ENCODE measurements around the gene OLIG2. TPM values are rescaled to one million over a fixed set of nuclear protein-coding genes. Genes with fewer than 3 reads are reported as not detected.

Gene OLIG2
- total RNA-seq, 4 donors from 2014 or later: 0.10 TPM; not detected in 3

DNA sequence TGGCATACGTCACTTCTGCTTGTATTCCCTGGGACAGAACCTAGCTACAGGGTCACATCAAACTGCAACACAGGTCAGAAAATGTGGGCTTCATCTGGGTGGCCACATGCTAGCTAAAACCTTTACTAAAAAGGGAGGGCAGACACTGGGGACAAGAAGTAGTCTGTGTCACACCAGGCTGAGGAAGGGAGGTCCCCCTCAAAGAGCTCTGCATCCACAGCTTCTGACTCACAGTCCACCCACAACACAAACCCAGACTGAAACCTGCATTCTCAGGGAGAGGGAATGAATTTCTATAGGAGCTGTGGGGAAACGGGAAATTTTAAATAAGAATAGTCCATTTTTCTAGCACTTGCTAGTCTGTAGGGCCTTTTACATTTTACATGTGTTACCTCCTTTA is 16.2 kb downstream of the OLIG2 start:
- no peaks in the 10 kb centered on the region for H3K36me3 ChIP-seq
- H3K27me3 ChIP-seq: peaks cover 0 to 10% (median 6%) of the 10 kb centered on the region in 3 donors
- in situ Hi-C loops (cut with MboI; ENCODE audit: low sequenced_read_pairs in 4 of 4): no loop called here
- TF ChIP-seq POLR2A (IDR thresholded peaks at IDR 0.05): no peak
- TF ChIP-seq, protein P1, sequence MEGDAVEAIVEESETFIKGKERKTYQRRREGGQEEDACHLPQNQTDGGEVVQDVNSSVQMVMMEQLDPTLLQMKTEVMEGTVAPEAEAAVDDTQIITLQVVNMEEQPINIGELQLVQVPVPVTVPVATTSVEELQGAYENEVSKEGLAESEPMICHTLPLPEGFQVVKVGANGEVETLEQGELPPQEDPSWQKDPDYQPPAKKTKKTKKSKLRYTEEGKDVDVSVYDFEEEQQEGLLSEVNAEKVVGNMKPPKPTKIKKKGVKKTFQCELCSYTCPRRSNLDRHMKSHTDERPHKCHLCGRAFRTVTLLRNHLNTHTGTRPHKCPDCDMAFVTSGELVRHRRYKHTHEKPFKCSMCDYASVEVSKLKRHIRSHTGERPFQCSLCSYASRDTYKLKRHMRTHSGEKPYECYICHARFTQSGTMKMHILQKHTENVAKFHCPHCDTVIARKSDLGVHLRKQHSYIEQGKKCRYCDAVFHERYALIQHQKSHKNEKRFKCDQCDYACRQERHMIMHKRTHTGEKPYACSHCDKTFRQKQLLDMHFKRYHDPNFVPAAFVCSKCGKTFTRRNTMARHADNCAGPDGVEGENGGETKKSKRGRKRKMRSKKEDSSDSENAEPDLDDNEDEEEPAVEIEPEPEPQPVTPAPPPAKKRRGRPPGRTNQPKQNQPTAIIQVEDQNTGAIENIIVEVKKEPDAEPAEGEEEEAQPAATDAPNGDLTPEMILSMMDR (IDR thresholded peaks at IDR 0.05 in 4 of 5, conservative IDR thresholded peaks at IDR 0.05 in 1 of 5): no peak
- H3K9me3 ChIP-seq: no peaks in the 10 kb centered on the region
- DNase-seq (no peak), ATAC-seq (no peak)
- H3K27ac ChIP-seq: no peak overlapping the region
- no peaks in the 10 kb centered on the region for H3K4me1 ChIP-seq
- intact Hi-C loops (cut with DNase I; ENCODE audit: low total_unique reads): no loop called here
- no peak overlapping the region for H3K4me3 ChIP-seq

DNA sequence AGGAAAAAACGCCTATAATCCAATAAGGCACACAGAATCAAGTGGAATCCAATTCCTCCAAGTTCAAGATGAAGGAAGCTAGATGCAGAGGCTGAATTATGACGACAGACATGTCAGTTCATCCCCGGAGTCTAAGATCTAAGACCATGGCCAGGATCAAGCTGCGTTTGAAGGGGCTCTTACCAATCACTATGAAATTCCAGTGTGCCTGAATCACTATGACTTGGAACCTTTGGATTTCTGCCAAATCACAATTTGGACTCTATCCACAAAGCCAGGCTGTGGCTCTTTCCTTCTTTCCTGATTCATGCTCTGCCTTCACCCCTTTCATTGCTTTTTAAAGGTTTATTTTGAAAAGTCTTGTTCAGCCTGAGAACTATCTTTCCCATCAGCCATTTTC is 17.1 kb downstream of the OLIG2 start:
- ATAC-seq: no peak
- intact Hi-C loops (cut with DNase I; ENCODE audit: low total_unique reads): no loop called here
- in situ Hi-C loops (cut with MboI; ENCODE audit: low sequenced_read_pairs in 4 of 4): no loop called here

DNA sequence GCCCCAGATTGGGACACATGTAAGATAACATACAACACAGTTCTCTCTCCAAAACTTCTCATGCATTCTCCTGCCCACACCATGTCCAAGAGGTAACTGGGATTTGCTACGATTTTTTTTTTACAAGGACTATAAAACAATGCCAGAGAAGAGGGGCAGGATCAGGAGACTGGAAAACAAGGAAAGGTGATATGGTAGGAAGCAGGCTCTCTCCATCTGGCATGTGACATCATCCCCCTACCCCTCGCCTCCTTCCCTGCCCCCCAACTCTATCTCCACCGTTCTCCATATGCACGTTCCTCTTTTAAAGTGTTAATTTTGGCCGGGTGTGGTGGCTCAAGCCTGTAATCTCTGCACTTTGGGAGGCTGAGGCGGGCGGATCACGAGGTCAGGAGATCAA is 20.7 kb downstream of the OLIG2 start:
- intact Hi-C loops (cut with DNase I; ENCODE audit: low total_unique reads): no loop called here

More for the DNA sequence above, 17.1 kb downstream of the OLIG2 start:
- H3K27me3 ChIP-seq: peaks cover 0 to 10% (median 6%) of the 10 kb centered on the region in 3 donors
- TF ChIP-seq, protein P1 (IDR thresholded peaks at IDR 0.05 in 4 of 5, conservative IDR thresholded peaks at IDR 0.05 in 1 of 5): no peak
- no peak for TF ChIP-seq POLR2A (IDR thresholded peaks at IDR 0.05)
- DNase-seq: no peak
- H3K36me3 ChIP-seq: no peaks in the 10 kb centered on the region
- H3K4me3 ChIP-seq: no peak overlapping the region
- H3K27ac ChIP-seq: no peak overlapping the region
- H3K4me1 ChIP-seq: no peaks in the 10 kb centered on the region
- no peaks in the 10 kb centered on the region for H3K9me3 ChIP-seq

DNA sequence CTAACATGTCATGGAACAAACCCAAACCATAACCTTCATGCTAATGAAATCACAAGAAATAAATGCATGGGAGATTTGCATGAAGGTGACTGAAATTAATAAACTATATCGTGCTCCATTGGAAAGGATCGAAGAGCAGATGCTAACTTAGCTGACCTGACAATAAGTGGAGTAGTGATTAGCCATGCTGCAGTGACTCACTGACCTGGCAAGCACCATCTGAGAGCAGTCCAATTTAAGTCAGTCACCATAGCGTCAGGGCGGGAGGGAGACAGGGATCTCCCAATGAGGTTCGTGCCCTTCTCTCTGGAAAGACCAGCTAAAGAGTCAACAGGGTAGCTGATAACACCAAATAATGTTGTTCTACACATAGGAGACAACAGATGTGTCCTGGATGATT is 21.5 kb downstream of the OLIG2 start:
- DNase-seq: no peak
- intact Hi-C loops (cut with DNase I; ENCODE audit: low total_unique reads): no loop called here

More for the DNA sequence above, 20.7 kb downstream of the OLIG2 start:
- ATAC-seq: no peak
- TF ChIP-seq, protein P1 (IDR thresholded peaks at IDR 0.05 in 4 of 5, conservative IDR thresholded peaks at IDR 0.05 in 1 of 5): no peak
- no peak for TF ChIP-seq POLR2A (IDR thresholded peaks at IDR 0.05)
- H3K9me3 ChIP-seq: no peaks in the 10 kb centered on the region
- in situ Hi-C loops (cut with MboI; ENCODE audit: low sequenced_read_pairs in 4 of 4): no loop called here
- H3K36me3 ChIP-seq: no peaks in the 10 kb centered on the region
- no peaks in the 10 kb centered on the region for H3K4me1 ChIP-seq
- H3K27me3 ChIP-seq: peaks cover 0 to 6% (median 4%) of the 10 kb centered on the region in 3 donors
- no peak overlapping the region for H3K4me3 ChIP-seq
- DNase-seq: no peak
- no peak overlapping the region for H3K27ac ChIP-seq

More for the DNA sequence above, 21.5 kb downstream of the OLIG2 start:
- no peaks in the 10 kb centered on the region for H3K36me3 ChIP-seq
- no peak overlapping the region for H3K27ac ChIP-seq
- peaks cover 0 to 6% (median 2%) of the 10 kb centered on the region in 3 donors for H3K27me3 ChIP-seq
- TF ChIP-seq, protein P1 (IDR thresholded peaks at IDR 0.05 in 4 of 5, conservative IDR thresholded peaks at IDR 0.05 in 1 of 5): no peak
- no peak for TF ChIP-seq POLR2A (IDR thresholded peaks at IDR 0.05)
- in situ Hi-C loops (cut with MboI; ENCODE audit: low sequenced_read_pairs in 4 of 4): no loop called here
- H3K4me1 ChIP-seq: peaks cover 0 to 7% of the 10 kb centered on the region in 2 donors
- H3K4me3 ChIP-seq: no peak overlapping the region
- ATAC-seq: peak in 1 of 2 donors; percentile 74
- H3K9me3 ChIP-seq: no peaks in the 10 kb centered on the region

Measured in gastrocnemius medialis (tissue), 4 donors.